HG02973 (cell line): Measurements from ENCODE around the gene NEK7.

Experiments
- ATAC-seq: cut with Tn5 transposase; IDR thresholded peaks from one replicate; pipeline ENCODE4 v1.9.1; 2021; ENCODE audit warnings: moderate library complexity; ENCODE audit not compliant: unreplicated experiment

Gene NEK7

DNA sequence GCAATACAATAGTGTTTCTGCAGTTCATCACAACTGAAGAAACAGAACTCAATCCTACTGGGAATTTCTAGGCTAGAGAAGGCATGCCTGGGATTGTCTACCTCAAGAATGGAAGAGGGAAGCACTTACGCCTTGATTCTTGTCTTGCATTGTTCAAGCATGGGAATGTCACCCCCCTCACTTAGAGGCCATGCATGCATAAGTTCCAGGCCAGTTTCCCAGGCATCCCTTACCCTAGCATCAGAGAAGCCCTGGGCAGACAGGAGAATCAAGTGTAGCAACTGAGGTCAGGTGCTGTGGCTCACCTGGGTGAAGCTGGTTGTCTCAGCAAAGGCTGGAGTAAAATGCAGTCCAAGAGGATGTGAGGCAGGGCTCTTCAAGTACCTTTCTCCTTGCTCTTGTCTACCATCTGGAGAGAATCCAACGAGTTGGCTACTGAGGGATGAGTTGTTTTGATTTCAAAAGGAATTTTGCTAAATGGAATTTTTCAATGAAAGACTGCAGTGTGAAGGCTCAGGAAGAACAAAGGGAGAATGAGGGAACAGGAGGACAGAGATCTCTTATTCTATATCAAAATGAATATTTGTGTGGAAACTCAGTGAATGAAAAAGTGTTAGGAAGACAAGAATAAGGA lies 174.3 kb downstream of the NEK7 start:
- no peak for ATAC-seq

DNA sequence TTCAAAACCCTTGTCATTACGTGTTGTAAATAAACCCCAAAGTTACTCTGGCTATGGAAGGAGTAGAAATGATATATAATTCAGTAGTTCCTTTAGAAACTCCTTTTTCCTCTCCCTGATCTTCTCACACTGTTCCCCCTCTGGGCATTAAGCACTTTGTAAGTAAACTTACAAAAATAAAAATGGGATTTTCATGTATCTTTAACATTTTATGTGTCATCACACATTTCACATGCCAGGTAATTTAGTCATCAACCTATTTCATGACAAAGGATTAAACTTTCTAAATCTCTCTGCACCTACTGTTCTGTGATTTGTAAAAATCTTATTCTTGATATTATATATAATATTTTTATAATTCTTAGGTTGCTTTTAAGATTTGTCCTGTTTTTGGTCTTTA lies 176.9 kb downstream of the NEK7 start:
- no peak for ATAC-seq

DNA sequence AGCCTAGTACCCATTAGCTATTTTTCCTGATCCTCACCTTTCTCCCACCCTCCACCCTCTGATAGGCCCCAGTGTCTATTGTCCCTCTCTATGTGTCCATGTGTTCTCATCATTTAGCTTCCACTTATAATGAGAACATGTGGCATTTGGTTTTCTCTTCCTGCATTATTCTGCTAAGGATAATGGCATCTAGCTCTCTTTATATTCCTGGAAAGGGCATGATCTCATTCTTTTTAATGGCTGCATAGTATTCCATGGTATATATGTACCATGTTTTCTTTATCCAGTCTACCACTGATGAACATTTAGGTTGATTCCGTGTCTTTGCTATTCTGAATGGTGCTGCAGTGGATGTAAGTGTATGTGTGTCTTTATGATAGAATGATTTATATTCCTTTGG lies 178.9 kb downstream of the NEK7 start:
- ATAC-seq = no peak

DNA sequence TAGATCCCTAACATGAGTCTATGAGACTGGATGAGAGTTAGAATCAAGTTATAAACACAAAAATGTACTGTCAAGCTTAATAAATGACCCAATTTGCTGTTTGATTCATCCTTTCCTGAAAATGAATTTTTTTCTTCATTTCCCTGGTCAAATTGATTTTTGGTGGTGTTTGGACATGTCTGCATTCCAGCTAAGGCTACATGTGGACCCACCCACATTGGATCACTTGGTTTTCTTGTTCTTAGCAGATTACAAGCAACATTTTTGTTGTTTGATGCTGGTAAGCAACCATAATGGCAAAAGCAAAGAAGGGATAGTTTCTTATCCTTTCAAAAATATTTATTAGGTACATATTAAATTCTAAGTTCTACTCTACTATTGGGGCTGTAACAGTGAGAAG lies 181.1 kb downstream of the NEK7 start:
- no peak for ATAC-seq

DNA sequence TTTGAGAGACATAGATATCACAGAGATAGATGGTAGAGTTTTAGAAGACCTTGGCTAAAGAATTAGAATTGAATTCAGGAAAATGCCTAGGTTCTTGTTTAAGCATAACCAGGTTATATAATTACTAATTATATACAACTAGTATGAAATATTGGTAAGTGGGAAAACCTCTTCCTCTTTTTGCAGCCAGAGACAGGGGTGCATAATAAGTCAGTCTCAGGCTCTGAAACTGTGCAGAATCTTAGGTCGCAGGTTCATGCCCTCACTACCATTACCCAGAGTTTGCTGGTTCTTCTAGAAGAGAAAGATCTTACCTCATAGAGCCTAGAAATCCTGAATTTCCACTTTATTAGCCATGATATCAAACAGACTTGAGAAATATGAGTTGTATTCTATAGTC lies 183.3 kb downstream of the NEK7 start:
- ATAC-seq = no peak

DNA sequence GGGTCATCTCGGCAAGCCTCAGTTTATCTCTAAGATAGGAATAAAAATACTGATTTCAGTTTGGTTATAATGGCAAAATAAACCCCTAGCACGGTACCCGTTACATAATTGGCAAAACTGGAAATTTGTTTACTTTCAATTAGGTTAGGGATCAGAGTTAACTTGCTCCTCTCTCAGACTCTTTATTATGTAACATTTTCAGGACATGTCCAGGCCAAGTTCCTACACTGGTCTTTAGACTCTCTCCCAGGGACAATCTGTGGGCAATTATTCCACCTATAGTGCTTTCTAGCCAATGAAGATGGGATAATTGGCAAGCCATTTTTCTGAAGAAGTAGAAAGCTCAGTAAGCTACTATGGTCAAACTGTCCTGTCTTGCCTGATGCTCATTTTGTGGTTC lies 189.4 kb downstream of the NEK7 start:
- ATAC-seq = no peak

DNA sequence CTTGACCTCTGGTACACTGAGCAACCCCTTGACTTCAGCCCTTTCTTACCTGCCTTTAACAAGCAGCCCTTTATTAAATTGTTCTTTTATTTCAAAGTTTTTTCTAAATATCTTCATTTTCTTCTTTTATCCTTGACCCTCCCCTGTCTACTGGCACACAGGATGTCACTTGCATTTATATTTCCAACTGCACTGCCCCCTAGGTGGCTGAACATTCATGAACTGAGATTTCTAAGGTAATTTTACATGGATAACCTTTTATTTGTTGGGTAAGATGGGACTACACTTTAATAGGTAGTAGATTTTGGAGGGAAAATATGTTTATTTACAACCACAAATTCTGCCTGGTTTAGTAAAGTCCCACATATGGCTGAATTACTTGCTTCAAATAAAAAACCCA lies 193.7 kb downstream of the NEK7 start:
- ATAC-seq = no peak

DNA sequence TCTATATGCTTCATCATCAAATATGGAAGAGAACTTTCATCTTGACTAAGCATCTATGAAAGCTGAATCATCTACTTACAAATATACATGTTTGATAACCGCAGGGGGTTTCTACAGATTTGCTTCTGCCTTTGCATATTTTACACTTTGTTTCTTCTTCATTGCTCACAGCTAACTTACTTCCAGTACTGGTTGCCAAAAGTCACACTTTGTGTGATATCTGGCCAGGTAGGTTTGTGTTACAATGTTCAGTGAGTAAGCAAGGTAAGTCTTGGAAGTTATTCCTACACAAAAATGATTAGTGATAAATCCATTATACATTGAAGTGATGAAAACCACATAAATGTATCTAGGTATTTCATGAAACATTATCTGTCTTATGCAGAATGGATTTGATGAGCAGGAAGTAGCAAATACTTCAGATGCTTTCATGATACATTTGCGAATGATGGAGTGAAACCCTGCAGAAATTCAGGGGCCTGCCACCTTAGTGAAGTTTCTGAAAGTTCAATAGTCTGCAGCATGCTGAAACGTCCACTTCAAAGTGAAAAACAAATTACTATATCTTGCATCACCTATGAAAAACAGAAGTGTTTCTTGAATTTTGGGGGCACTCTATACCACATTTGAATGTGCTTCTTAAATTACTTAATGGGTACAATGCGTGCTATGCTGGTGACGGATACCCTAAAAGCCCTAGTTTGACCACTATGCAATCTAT lies 196.3 kb downstream of the NEK7 start:
- peak; percentile 87 for ATAC-seq

DNA sequence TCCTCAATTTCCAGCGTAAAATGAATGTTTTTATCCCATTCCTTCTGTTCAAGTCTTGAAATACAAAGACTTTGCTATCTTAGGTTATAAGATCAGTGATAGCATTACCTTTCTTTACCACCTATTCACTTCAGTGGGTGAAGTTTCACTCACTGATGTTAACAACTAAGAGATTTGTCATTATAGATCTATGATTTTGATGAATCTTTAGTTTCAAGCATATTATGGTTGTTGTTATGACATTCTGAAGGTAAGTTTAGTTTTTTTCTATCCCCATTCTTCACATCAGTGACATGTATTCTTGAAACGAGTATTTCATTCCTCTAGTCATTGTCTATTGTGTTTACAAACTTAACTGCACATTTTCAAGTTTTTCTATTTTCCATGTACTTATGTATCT lies 201.1 kb downstream of the NEK7 start:
- ATAC-seq = no peak

DNA sequence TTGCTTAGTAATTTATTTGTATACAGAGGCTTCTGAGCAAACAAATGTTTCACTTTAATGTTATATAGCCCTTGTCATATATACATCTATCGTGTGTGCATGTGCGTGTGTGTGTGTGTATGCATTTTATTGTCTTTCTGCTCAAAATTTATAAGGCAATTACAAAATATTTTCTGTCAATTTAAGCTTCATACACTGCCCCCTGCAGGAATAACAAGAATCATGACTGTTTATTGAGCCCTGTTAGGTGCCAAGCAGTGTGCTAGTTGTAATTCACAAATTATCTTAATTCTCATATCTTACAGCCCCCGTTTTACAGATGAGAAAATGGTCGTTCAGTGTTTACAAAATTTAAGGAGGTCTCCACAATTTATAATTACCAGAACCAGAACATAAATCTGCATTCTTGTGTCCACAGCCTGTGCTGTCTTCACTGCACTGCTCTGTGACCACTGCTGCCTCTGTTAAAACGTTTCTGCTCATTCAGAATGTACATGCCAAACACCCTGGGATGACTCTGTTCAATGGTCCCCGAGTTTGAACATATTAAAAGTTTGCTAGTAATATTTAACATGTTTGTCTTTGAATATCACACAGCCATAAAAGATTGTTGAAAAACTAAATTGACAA lies 202.3 kb downstream of the NEK7 start:
- ATAC-seq = no peak

DNA sequence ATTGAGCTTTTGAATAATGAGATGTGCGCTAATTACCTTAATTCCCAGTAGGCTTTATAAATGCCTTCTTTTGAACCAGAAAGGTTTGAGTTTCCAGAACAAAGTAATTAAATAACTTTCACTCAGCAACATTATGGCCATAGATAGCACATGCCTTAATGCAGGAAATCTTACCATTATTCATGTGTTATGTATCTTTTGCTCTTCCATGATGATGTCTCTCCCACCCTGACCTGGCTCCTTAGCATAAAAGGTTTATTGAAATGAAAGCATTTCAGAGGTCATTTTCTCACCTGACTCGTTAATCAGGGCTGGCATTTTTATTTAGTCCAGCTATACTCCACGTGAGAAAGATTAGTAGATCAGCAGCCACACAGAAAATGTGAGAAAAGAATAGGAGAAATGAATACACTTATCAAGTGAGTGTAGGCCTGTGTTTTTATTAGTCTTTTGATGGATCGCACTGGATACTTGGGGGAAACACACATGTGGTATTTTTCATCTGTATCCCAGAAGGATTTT lies 203.5 kb downstream of the NEK7 start:
- ATAC-seq = no peak

DNA sequence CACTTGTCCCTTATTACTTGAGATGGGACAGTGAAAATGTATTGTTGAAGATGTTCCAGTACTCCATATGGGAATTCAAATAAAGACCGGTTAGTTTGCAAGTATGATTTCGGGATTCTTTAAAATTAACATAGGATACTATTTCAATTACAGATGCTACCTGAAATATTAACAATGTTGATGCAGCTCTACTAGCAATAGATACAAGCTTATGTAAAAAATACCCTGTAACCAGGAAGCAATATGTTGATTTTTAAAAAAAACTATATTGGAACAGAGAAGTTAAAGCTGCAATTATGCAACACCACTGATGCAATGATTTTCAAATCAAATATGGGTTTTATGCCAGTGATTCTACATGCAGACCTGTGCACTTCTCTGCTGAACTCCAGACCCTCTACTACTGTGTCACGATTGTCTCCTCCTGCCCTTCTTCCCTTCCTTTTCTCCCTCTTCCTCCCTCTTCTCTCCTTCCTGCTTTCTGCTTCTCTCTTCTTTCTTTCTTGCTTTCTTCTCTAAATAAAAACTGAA lies 204.5 kb downstream of the NEK7 start:
- ATAC-seq = no peak

DNA sequence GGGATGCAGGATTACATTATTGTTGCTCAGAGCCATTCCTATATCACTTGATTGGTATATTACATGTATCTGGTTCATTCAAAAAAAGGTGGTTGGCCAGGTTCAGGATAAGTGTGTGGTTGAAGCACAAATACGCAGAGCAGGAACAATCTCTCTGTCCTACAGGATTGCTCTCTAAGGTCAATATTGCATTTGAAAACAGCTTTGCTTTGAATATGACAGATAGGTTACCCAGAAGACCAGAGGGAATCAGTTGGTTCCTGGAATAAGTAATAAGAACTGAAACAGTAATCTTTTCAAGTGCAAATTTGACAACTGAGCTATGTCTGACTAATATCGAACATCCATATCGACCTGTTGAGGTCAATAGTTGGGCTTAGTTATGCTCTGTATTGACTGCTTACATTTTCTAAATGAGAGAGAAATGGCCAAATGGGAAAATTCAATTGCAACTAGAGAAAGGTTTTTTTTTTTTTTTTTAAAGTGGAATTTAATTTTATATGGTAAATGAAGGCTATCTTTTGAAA lies 206.9 kb downstream of the NEK7 start:
- no peak for ATAC-seq

DNA sequence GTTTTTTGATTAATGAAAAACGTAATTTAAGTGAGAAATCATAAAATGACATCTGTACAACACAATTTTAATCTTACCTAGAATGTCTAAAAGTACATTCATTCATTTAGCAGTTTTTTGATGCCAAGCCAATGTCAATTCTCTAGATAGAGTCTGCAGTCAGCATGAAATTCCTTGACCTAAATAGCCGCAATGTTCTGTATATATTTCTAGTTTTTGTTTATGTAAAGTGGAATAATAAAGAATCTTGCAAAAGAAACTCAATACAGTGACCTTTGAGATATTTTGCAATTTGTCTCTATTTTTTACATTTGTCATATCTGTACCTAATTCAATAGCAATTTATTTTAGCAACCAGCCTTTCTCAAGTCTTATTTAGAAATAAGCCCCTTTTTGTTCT lies 207.7 kb downstream of the NEK7 start:
- ATAC-seq = no peak

DNA sequence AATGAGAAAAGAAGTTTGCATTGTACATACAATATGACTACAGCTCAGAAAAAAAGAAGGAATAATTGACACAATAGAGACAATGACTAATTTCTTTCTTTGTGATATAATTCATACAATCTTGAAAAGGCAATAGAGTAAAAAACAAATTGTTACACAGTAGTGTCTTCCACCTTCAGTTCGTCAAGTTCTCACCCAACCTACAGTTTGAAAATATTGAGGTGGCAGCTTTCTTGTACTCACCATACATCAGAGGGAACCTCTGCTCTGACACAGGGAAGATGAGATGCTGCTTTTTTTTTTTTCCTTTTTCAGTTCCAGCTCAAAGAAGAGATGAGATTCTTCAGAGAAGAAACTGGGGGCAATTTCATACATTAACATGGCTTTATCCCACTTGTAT lies 210.5 kb downstream of the NEK7 start:
- no peak for ATAC-seq

DNA sequence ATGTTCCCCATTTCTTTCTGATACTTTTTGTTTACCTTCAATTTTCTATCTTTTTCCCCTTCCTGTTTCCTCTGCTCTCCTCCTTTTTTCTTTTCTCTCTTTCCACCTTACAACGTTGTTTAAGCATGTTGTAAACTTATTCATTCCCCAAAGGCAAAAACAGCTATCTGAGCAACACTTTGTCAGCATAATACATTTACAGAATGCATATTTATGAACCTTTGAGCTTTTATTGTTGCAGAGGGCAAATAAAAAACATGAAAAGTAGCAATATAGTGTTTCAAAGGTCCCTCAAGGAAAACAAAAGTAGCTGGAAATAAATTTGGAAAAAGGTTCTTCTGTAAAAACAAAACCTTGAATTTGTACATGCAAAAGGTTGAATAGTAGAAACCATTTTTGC lies 214.2 kb downstream of the NEK7 start:
- ATAC-seq = no peak
